WERI-Rb-1 (cell line): ENCODE results near the gene TFIP11.

ENCODE experiments used
- DNase-seq: peaks from one replicate; pipeline ENCODE4 v3.0.0-alpha.2; 2020
- H3K27ac ChIP-seq: fragments of 250-450 bp; sonication (Bioruptor Pico); 2 replicates; pipeline ENCODE4 v1.5.1; 2020; ENCODE audit warnings: mild to moderate bottlenecking, moderate library complexity
- H3K27me3 ChIP-seq: fragments of 250-450 bp; sonication (Bioruptor Pico); 2 replicates; pipeline ENCODE4 v1.5.1; 2021; ENCODE audit warnings: mild to moderate bottlenecking, low read depth, moderate library complexity; ENCODE audit not compliant: insufficient read depth, severe bottlenecking
- H3K36me3 ChIP-seq: fragments of 250-450 bp; sonication (Bioruptor Pico); 2 replicates; pipeline ENCODE4 v1.5.1; 2020; ENCODE audit warnings: mild to moderate bottlenecking, moderate library complexity
- H3K4me3 ChIP-seq: 2 replicates; pipeline ENCODE4 v1.5.1; 2011; ENCODE audit warnings: low read depth, mild to moderate bottlenecking, control low read depth, low read length
- H3K9me3 ChIP-seq: fragments of 250-450 bp; sonication (Bioruptor Pico); 2 replicates; pipeline ENCODE4 v1.5.1; 2021; ENCODE audit warnings: mild to moderate bottlenecking, moderate library complexity; ENCODE audit not compliant: severe bottlenecking
- CTCF ChIP-seq: IDR thresholded peaks from 2 replicates; pipeline ENCODE4 v1.5.1; 2011; ENCODE audit warnings: low read depth, mild to moderate bottlenecking, control low read depth, inconsistent platforms, low read length

TFIP11 gene

DNA sequence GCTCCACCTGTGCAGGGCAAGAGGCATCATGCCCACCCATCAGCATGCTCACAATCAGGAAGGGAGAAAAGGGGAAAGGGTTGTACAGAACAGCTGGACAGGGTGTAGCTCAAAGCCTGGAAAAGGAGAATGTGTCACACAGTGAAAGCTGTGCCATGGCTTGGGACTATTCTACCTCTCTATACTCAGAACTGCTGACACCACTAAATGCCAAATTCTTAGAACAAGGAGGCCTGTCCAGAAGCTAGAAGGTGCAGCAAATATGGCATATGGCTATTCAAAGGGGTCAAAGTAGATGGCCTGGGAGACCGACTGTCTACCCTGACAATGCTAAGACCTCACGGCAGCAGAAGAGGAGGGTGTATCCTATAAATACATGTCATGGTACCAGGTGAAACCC lies 41.5 kb downstream of the TFIP11 start:
- no peaks in the 10 kb centered on the region for H3K9me3 ChIP-seq
- H3K27ac ChIP-seq, result no peak overlapping the region
- DNase-seq, result no peak
- TF ChIP-seq CTCF, result no peak
- H3K4me3 ChIP-seq, result no peak overlapping the region
- peaks cover 70% of the 10 kb centered on the region for H3K36me3 ChIP-seq
- no peaks in the 10 kb centered on the region for H3K27me3 ChIP-seq

- H3K27me3 ChIP-seq, result no peaks in the 10 kb centered on the region
- no peak overlapping the region for H3K27ac ChIP-seq
- no peak overlapping the region for H3K4me3 ChIP-seq
- H3K36me3 ChIP-seq, result peaks cover 74% of the 10 kb centered on the region
- no peaks in the 10 kb centered on the region for H3K9me3 ChIP-seq
- TF ChIP-seq CTCF, result no peak
- DNase-seq, result no peak
Observed at GRCh38 chr22:26466196-26466595, 46.1 kb downstream of the TFIP11 start.

- TF ChIP-seq CTCF, result no peak
- Histone ChIP-seq H3K9me3 (no peaks in the 10 kb centered on the region), H3K27me3 (no peaks in the 10 kb centered on the region), H3K4me3 (no peak overlapping the region), H3K27ac (no peak overlapping the region), H3K36me3 (peaks cover 58% of the 10 kb centered on the region)
- DNase-seq, result no peak
Observed at GRCh38 chr22:26464312-26464711, 48.0 kb downstream of the TFIP11 start.

- no peak for TF ChIP-seq CTCF
- Histone ChIP-seq H3K27ac (peak overlapping the region; percentile 45), H3K9me3 (no peaks in the 10 kb centered on the region), H3K36me3 (peaks cover 55% of the 10 kb centered on the region), H3K4me3 (no peak overlapping the region), H3K27me3 (no peaks in the 10 kb centered on the region)
- no peak for DNase-seq
Observed at GRCh38 chr22:26463688-26464087, 48.6 kb downstream of the TFIP11 start.

DNA sequence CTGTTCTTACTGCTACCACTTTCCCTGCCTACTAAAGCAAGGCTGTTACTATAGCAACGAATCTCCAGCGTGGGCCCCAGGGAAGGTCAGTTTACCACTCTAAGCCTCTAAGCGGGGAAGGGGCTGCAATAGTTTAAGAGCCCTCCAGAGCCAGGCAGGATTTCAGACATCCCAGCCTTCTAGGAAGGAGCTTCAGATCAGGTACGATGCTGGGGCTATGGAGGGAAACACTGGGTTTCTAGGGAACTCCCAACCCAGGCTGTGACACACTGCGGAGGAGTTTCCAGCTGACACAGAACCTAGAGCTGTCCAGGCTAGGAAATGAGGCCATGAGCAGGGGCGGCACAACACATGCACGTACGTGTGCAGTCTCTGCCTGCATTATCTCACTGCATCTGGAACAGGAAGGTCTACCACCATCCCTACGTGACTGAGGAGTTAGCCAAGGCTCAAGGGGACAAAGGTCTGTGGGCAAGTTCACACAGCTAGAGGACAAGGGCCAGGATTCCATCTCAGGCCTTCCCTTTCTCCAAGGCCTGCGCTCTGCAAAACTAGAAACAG lies 49.1 kb downstream of the TFIP11 start:
- Histone ChIP-seq H3K27ac (peak overlapping the region; percentile 45), H3K27me3 (no peaks in the 10 kb centered on the region), H3K4me3 (no peak overlapping the region), H3K36me3 (peaks cover 52% of the 10 kb centered on the region), H3K9me3 (no peaks in the 10 kb centered on the region)
- DNase-seq, result no peak
- TF ChIP-seq CTCF, result no peak

- H3K27me3 ChIP-seq, result no peaks in the 10 kb centered on the region
- peak overlapping the region; percentile 45 for H3K27ac ChIP-seq
- H3K4me3 ChIP-seq, result no peak overlapping the region
- no peaks in the 10 kb centered on the region for H3K9me3 ChIP-seq
- H3K36me3 ChIP-seq, result peaks cover 54% of the 10 kb centered on the region
- no peak for DNase-seq
- TF ChIP-seq CTCF, result no peak
Observed at GRCh38 chr22:26462641-26463040, 49.6 kb downstream of the TFIP11 start.
